HPDE6-E6E7 (cell line): ENCODE results near the gene SPG11.
A peak's percentile ranks its signal among the peaks of the same experiment; 100 is the strongest.
"Not testable (repeated sequence)": the region's sequence is repeated elsewhere in the genome, so short reads cannot be mapped to it uniquely, and the experiment has no call there.

Experiments
- DNase-seq: peaks from one replicate; pipeline ENCODE4 v3.0.0; 2011; ENCODE audit warnings: missing footprints; ENCODE audit errors: extremely low spot score

The SPG11 gene

GRCh38 chr15:44616974-44617373, 46.5 kb downstream of the SPG11 start:
- no peak for DNase-seq

GRCh38 chr15:44606740-44607139, 56.7 kb downstream of the SPG11 start:
- no peak for DNase-seq

GRCh38 chr15:44603126-44603525, 60.3 kb downstream of the SPG11 start:
- no peak for DNase-seq

GRCh38 chr15:44598892-44599291, 64.6 kb downstream of the SPG11 start:
- no peak for DNase-seq

- DNase-seq = no peak
Observed at GRCh38 chr15:44598066-44598465, 65.4 kb downstream of the SPG11 start.

GRCh38 chr15:44596511-44597010, 66.9 kb downstream of the SPG11 start:
- no peak for DNase-seq

GRCh38 chr15:44595656-44596510, 67.6 kb downstream of the SPG11 start:
- DNase-seq = no peak

GRCh38 chr15:44595246-44595645, 68.2 kb downstream of the SPG11 start:
- no peak for DNase-seq

- no peak for DNase-seq
Observed at GRCh38 chr15:44593042-44593736, 70.3 kb downstream of the SPG11 start.

- no peak for DNase-seq
Observed at GRCh38 chr15:44591326-44591725, 72.1 kb downstream of the SPG11 start.

- no peak for DNase-seq
Observed at GRCh38 chr15:44588541-44588940, 74.9 kb downstream of the SPG11 start.

GRCh38 chr15:44585633-44586032, 77.8 kb downstream of the SPG11 start:
- DNase-seq = no peak

GRCh38 chr15:44584162-44584749, 79.2 kb downstream of the SPG11 start:
- DNase-seq = peak; percentile 39

- DNase-seq = no peak
Observed at GRCh38 chr15:44580105-44580504, 83.4 kb downstream of the SPG11 start.

GRCh38 chr15:44574734-44575133, 88.7 kb downstream of the SPG11 start:
- DNase-seq = no peak

- no peak for DNase-seq
Observed at GRCh38 chr15:44573386-44573785, 90.1 kb downstream of the SPG11 start.

GRCh38 chr15:44570361-44570760, 93.1 kb downstream of the SPG11 start:
- no peak for DNase-seq

GRCh38 chr15:44569316-44569715, 94.1 kb downstream of the SPG11 start:
- DNase-seq = no peak

GRCh38 chr15:44568338-44568737, 95.1 kb downstream of the SPG11 start:
- DNase-seq = no peak

GRCh38 chr15:44566155-44566540, 97.3 kb downstream of the SPG11 start:
- DNase-seq = no peak

GRCh38 chr15:44565387-44566154, 97.9 kb downstream of the SPG11 start:
- DNase-seq = no peak

- DNase-seq = not testable (repeated sequence)
Observed at GRCh38 chr15:44560926-44561325, 102.5 kb downstream of the SPG11 start.
